ENCODE results near the gene ZNF185.

GRCh38 chrX:152945021-152945979, 47.4 kb downstream of the ZNF185 start:
- TF ChIP-seq EZH2 (IDR thresholded peaks at IDR 0.05): no peak
- no peak for TF ChIP-seq POLR2AphosphoS5 (IDR thresholded peaks at IDR 0.05; ENCODE audit: borderline replicate concordance, low read depth, low read length)

Measured in SK-N-MC (cell line).